Right ventricle myocardium inferior (tissue), 1 donor: ENCODE results near the gene TSFM. TPM values are rescaled to one million over a fixed set of nuclear protein-coding genes. Genes with fewer than 3 reads are reported as not detected.
"Not testable (repeated sequence)": the region's sequence is repeated elsewhere in the genome, so short reads cannot be mapped to it uniquely, and the experiment has no call there.

Experiments
- ATAC-seq: fragments of 200-7000 bp; cut with Tn5 transposase; one replicate; pipeline ENCODE4 v1.9.1; 2020; ENCODE audit warnings: mild to moderate bottlenecking, moderate library complexity
- DNase-seq: peaks from one replicate; pipeline ENCODE4 v3.0.0; 2021; ENCODE audit errors: missing footprints
- intact Hi-C: fragments of 100-400 bp; cut with DNase I; formaldehyde crosslinking; loops from one replicate; pipeline ENCODE4 v1.11.0; 2022
- total RNA-seq: library from RNA; stranded (reverse); fragmentation: NEBNext Ultra II Directional; extraction: Animal tissue kit (Norgen Biotek cat#: 25700); gene quantifications from one replicate; pipeline ENCODE4 v1.2.1, GENCODE V29; 2021
- donor health status: DM: no; HTN: yes; CAD: no; lungs with severe emphysema.

TSFM gene
- total RNA-seq, 1 donor from 2014 or later, result 48.2 TPM

DNA sequence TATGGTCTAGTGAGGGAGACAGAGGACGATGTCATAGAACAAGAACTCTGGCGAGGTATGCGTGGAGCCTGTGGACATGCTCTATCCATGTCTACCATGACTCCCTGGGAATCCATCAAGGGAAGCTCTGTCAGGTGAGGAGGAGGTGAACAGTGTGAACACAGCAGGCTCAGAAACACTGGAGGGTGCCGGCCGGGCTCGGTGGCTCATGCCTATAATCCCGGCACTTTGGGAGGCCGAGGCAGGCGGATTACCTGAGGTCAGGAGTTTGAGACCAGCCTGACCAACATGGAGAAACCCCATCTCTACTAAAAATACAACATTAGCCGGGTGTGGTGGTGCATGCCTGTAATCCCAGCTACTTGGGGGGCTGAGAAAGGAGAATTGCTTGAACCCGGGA lies 8.0 kb upstream of the TSFM start:
- ATAC-seq, intact Hi-C loops, DNase-seq: not testable (repeated sequence)

DNA sequence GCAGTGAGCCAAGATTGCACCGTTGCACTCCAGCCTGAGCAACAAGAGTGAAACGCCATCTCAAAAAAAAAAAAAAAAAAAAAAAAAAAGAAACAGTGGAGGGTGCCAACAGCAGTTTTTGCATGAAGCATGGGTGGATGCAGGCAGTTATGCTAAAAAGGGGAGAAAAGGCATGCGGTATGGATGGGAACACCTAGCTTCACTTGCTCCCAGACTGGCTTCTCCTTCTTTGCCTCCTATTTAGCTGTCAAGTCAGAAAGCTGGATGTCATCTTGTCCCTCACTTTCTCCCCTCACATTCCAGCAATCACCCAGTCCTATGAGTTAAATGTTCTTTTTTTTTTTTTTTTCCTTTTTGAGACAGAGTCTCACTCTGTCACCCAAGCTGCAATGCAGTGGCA lies 7.5 kb upstream of the TSFM start:
- ATAC-seq, result no peak
- no peak for DNase-seq
- intact Hi-C loops, result no loop called here

DNA sequence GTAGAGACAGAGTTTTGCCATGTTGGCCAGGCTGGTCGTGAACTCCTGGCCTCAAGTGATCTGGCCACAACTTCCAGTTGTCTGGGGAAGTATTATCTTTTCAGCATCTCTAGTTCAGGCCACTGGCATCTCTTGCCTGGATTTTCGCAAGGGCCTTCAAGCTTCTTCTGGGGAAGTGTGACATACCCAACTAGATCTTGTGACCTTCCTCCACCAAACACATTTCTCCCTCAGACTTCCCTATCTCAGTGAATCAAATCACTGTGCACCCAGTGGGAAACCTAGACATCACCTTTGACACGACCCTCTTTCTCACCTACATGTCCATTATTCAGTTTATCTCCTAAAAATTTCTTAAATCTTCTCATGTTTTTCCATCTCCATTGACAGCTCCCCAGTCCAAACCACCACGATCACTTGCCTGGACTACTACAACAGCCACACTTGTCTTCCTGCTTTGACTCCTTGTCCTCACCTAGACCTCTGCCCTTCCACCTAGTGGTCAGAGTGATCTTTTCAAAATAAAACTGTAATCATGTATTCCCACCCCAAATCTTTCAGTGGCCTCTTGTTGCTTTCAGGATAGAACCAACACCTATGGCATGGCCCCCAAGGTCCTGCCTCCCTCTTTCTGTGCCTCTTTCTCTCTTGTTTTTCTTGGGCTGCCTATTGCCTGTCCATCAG lies 6.9 kb upstream of the TSFM start:
- no peak for DNase-seq
- intact Hi-C loops, result no loop called here
- ATAC-seq, result no peak

DNA sequence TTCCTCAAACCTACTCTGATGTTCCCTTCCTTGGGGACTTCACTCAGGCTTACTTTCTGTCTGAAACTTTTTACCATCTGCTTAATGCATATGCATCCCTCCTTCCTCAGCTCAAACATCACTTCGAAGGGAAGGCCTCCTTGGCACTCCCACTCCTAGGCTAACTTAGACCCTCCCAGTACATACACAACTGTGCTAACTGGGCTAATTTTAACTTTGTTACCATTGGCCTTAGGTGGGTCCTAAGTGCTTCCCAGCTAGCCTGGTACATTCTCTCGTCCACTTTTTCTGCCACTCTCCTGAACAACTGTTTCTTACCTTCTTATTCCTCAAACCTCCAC lies 6.4 kb upstream of the TSFM start:
- DNase-seq (no peak), ATAC-seq (no peak)
- intact Hi-C loops, result no loop called here

DNA sequence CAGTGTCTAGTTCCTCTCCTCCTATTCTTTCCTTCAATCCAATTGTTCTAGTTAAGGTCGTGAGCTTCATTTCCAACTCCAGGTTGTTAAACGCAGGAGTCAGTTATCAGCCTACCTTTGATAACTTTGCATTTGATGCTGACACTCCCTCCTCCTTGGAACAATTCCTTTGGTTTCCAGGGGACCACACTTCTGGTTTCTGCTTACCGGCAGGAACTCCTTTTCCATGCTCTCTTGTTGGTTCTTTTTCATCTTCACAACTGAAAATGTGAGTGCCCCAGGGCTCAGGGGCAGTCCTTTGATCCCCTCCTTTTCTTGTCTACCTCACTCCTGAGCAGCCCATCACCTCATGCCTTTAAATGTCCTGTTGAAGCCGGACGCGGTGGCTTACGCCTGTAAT lies 5.2 kb upstream of the TSFM start:
- DNase-seq, result no peak
- intact Hi-C loops, result no loop called here
- ATAC-seq, result no peak

DNA sequence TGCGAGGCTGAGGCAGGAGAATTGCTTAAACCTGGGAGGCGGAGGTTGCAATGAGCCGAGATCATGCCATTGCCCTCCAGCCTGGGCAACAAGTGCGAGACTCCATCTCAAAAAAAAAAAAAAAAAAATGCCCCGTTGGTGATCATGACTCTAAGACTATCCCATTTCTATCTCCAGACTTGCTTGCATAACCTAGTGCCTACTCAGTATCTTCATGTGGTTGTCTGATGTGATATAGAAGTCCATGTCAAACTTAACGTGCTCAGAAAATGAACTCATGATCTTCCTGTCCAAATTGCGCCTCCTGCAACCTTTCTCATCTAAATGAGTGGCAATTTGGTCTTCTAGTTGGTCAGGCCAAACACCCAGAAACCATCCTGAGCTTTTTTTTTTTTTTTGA lies 4.7 kb upstream of the TSFM start:
- DNase-seq (no peak), ATAC-seq (no peak)
- intact Hi-C loops, result no loop called here

DNA sequence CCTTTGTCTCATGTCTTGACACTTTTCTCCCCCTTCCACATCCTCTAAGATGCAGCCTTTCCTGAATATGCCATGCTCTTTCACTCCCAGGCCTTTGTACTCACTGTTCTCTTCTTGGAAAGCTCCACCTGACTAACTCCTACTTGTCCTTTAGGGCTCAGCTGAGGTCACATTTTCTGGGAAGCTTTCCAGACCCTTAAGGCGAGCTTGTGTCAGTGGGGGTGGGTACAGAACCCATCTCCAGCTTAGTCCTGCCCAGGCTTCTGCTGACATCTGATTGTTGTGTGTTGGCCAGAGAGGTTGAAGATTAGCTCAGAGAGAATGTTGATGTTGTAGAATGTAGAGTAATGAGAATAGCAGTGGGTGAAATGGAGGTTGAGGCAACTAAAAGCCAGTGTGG lies 2.9 kb upstream of the TSFM start:
- intact Hi-C loops, result no loop called here
- no peak for ATAC-seq
- DNase-seq, result no peak

DNA sequence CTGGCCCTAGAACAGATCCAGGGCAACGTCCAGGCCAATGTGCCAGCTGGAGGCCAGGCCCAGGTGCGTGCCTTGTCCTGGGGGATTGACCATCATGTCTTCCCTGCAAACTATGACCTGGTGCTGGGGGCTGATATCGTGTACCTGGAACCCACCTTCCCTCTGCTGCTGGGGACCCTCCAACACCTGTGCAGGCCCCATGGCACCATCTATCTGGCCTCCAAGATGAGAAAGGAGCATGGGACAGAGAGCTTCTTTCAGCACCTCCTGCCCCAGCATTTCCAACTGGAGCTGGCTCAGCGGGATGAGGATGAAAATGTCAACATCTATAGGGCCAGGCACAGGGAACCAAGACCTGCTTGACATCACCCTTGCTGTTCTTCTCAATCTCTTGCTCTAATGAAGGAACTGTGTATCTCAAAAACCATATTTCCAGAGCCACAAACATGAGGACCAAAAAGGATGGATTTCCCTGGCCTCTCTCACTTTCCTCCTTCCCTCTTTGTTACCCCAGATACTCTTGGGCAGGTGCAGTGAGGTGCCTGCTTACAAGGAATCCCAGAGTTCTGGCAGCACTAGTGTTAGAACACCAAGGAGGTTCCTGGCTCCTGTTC lies 2.2 kb upstream of the TSFM start:
- ATAC-seq, result no peak
- DNase-seq, result no peak
- intact Hi-C loops, result no loop called here

DNA sequence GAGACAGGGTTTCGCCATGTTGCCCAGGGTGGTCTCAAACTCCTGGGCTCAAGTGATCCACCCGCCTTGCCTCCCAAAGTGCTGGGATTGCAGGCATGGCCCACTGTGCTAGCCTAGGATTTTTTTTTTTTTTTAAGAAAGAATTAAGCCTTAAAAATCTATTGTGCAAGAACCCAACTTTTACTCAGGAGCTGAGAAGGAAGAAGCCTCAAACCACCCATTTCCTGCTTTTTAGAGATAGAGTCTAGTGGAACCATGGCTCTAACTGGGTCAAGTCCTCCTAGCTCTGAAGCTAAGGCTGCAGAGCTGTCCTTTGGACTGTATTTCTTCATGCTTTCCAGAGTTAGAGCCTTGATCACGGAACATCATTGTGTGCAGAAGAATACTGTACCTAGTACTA lies 1.3 kb upstream of the TSFM start:
- no peak for DNase-seq
- ATAC-seq, result no peak
- intact Hi-C loops, result no loop called here

DNA sequence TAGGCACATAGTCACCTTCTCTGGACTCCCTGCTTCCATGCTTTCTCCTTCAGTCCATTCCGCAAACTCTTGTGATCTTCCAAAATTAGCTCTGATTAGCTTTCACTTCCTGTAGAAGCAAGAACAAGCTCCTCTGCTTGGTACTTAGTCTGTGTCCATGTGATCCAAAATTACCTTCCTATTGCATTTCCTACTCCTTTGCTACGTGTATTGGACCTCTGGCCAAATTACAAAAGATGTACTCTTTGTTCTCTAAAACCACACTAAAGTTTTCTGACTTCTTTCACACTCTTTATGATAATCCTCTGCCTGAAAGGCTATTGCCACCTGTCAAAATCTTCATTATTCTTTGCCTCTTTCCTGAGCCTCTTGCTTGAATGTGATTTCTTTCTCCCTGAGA lies 786 bp upstream of the TSFM start:
- DNase-seq (no peak), ATAC-seq (no peak)
- intact Hi-C loops, result loop anchor here (1.0 kb wide), 1 partner anchor 124 kb away; no protein-coding TSS in a partner anchor

DNA sequence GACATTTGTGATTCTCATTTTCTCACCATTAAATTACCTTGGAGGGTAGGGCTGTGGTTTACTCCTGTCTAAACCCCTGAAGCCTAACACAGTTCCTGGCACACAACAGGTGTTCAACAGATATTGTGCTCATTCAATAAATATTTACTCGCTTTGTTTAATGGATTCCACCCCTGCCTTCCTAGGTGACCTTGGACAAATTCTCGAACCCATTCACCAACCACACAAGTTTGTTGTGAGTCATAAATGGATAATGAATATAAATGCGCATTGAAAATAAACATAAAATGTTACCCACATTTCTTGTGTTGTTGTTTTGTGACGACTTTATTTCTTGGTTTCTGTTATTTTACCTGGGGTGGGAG lies 362 bp upstream of the TSFM start:
- intact Hi-C loops, result loop anchor here (1.0 kb wide), 1 partner anchor 123 kb away; no protein-coding TSS in a partner anchor

DNA sequence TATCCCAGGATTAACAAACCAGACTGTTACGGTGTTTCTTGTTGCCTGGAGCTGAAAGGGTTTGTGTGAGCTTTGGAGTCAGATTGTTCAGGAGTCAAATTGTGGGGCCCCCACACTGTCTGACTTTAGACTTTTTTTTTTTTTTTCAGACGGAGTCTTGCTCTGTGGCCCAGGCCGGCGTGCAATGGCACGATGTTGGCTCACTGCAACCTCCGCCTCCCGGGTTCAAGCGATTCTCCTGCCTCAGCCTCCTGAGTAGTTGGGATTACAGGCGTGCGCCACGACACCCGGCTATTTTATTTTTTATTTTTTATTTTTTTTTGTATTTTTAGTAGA lies 847 bp downstream of the TSFM start:
- no peak for ATAC-seq
- intact Hi-C loops, result no loop called here

More for the DNA sequence above, 362 bp upstream of the TSFM start:
- DNase-seq (no peak), ATAC-seq (no peak)

DNA sequence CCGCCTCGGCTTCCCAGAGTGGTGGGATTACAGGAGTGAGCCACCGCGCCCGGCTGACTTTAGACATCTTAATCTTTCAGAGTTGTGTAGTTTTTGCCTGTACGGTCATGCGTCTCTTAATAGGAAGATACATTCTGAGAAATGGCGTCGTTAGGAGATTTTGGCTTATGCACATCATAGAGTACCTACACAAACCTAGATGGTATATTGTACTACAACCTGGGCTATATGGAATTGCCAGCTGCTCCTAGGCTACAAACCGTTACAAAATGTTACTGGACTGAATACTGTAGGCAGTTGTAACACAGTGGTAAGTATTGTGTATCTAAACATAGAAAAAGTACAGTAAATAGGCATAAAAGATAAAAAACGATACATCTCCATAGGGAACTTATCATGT lies 1.3 kb downstream of the TSFM start:
- ATAC-seq, result no peak
- intact Hi-C loops, result no loop called here

More for the DNA sequence above, 847 bp downstream of the TSFM start:
- DNase-seq, result no peak

DNA sequence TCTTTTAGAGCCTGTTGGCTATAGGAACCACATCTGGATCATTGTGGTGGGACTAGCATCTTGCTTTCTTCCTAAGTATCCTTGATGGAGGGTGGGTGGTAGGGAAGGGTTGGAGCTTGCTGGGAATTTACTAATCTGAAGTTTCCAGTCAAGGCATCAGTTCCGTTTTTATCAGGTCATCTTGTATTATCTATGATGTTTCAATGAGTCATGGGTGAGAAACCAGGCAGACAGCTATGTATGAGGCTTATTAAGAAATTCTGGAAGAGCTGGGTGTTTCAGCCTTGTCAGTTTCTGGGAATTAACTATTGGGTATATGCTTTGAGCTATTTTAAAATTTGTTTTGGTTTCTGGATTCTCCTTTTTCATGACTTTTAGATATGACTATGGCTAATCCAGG lies 11.3 kb downstream of the TSFM start:
- no peak for ATAC-seq
- no peak for DNase-seq
- intact Hi-C loops, result no loop called here

More for the DNA sequence above, 1.3 kb downstream of the TSFM start:
- DNase-seq, result no peak

DNA sequence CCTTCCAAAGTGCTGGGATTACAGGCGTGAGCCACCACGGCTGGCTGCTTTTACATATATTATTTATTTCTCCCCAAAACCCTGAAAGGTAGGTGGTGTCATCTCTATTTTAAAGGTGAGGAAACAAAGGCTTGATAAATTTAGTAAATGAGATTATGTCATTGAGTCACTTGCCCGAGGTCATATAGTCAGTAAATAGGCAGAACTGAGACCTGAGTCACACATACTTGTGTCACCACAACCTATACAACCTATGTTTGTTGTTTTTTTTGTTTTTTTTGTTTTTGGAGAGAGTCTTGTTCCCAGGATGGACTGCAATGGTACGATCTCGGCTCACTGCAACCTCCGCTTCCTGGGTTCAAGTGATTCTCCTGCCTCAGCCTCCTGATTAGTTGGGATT lies 12.8 kb downstream of the TSFM start:
- intact Hi-C loops, result no loop called here
- DNase-seq (no peak), ATAC-seq (no peak)

DNA sequence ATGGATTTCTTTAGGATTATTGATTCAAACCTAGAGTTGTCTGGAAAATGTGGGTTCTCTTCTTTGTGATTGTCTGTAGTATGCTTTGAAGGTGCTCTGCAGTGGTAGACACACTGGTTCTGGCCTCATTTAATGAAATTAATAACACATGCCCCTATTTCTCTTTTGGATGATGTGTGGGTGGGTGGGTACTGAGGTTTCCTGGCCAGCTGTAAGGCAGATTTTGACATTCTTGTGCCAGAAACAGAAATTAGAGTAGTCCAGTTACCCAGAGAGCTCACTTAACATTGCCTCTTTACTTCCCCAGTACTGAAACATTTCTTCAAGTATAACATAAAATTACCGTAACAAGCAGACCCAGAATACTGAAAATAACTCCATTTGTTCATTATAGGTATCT lies 14.4 kb downstream of the TSFM start:
- DNase-seq (no peak), ATAC-seq (no peak)
- intact Hi-C loops, result no loop called here

DNA sequence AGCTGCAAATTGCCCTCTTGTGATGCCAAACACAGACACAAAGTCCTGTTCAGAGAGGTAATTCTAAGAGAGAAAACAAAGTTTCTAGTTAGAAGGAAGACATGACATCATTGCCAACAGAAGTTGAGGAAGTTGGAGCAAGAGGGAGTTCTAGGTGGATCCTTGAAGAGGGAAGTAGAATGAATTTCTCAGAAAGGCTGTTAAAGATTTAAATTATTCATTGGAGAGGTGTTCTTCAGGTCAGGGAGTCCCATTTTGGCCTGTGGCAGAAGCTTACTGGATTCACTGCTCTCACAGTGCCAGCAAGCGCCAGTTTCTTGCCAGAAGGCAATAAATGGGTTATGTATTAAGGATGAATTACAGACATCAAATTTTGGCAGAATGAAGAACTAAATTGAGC lies 15.3 kb downstream of the TSFM start:
- DNase-seq (no peak), ATAC-seq (no peak)
- intact Hi-C loops, result no loop called here

DNA sequence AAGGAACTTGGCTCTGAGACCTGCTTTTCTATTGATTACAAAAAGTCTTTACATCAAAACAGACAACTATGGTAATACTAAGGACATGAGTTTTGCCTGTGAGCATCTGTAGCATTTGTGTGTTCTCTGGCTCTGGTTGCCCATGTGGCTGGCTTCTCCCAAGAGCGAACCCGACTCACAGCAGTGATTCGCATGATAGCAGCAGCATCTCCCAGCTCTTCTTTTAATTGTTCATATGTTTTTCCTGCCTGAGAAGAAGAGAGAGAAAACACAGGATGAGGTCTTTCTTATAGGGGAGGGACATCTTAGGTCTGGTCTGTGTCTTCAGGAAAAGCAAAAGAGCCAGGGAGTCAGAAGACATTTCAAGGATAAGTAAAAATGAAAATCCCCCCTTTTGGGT lies 18.4 kb downstream of the TSFM start:
- intact Hi-C loops, result no loop called here
- no peak for DNase-seq
- no peak for ATAC-seq

DNA sequence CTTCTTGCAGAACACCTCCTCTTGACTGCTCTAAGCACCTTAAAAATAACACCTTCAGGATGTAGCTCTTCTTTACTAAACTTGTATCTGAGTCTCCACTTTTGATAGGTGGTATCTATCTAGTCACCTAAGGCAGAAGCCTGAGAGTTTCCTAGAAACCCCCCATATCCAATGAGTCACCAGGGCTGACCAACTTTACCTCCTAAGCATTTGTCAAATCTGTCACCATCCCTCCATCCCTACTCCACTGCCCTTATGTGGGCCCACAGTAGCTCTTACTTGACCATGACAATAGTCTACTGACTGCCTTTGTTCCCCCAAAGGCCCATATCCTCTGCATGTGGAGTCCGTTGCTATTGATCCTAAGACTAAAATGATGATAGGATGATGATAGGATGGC lies 20.0 kb downstream of the TSFM start:
- DNase-seq (no peak), ATAC-seq (no peak)
- intact Hi-C loops, result loop anchor here (1.0 kb wide), 1 partner anchor 103 kb away; no protein-coding TSS in a partner anchor

DNA sequence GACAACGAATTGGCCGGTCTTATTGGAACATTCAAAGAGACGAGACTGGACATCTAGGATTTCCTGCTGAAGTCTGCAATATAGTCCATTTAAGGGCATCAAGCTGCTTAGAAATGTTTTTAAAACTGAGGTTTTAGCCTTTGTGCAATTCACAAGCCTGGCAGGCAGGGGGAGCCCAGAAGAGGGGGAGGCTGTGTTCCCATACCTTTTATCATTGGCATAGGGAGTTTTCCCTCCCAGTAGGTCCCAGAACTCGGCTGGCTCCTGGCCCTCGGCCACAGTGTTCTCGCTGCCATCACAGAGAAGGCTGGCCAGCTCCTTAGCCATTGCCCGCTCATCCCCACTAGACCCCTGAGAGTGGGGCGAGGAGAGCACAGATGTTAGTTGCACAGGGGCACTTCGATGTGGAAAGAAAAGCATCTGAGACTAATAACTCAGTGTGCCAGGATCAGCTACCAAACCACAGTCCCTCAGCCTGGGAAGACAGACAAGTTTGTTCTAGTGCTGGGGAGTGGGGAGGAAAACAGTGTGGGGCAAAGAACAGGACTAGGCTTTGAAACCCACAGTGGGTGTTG lies 20.8 kb downstream of the TSFM start:
- peak; percentile 75 for ATAC-seq
- intact Hi-C loops, result loop anchor here (1.0 kb wide), 1 partner anchor 102 kb away; no protein-coding TSS in a partner anchor
- no peak for DNase-seq

DNA sequence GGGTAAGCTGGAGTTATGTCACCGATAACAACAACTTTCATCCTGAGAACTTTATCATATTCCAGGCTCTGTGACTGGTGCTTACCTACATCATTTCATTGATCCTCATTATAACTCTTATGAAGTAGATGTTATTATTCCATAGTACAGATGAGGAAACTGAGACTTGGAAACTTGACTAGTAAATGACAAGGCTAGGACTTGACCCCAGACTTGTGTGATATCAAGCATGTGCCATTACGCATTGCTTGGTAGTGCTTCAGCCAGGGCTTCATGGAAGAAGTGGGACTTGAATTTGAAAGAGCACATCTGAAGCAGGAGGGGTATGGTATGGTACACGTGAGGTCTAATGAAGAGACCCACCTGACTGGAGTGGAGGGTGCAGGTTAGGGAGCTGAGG lies 24.1 kb downstream of the TSFM start:
- intact Hi-C loops, result no loop called here
- no peak for ATAC-seq
- no peak for DNase-seq
